Osteocyte (in vitro differentiated cells): ENCODE results near the gene ATP11A. TPM values are rescaled to one million over a fixed set of nuclear protein-coding genes. Genes with fewer than 3 reads are reported as not detected.

Source experiments
- DNase-seq: peaks from one replicate; pipeline ENCODE4 v3.0.0; 2021; ENCODE audit warnings: mixed read lengths; ENCODE audit not compliant: unreplicated experiment; ENCODE audit errors: extremely low spot score
- H3K27ac Mint-ChIP-seq: one replicate; pipeline ENCODE4 v1.8.0; 2021; ENCODE audit warnings: mild to moderate bottlenecking, mixed read lengths; ENCODE audit not compliant: unreplicated experiment
- H3K27me3 Mint-ChIP-seq: one replicate; pipeline ENCODE4 v1.8.0; 2021; ENCODE audit warnings: mixed read lengths; ENCODE audit not compliant: unreplicated experiment
- H3K36me3 Mint-ChIP-seq: one replicate; pipeline ENCODE4 v1.8.0; 2021; ENCODE audit warnings: mixed read lengths; ENCODE audit not compliant: unreplicated experiment
- H3K4me1 Mint-ChIP-seq: one replicate; pipeline ENCODE4 v1.8.0; 2021; ENCODE audit warnings: mixed read lengths; ENCODE audit not compliant: unreplicated experiment
- H3K4me3 Mint-ChIP-seq: one replicate; pipeline ENCODE4 v1.8.0; 2021; ENCODE audit warnings: mild to moderate bottlenecking, moderate library complexity, mixed read lengths; ENCODE audit not compliant: unreplicated experiment
- H3K9me3 Mint-ChIP-seq: one replicate; pipeline ENCODE4 v1.8.0; 2021; ENCODE audit warnings: mixed read lengths; ENCODE audit not compliant: unreplicated experiment
- total RNA-seq: library from RNA; stranded (reverse); gene quantifications from 2 replicates; pipeline ENCODE4 v1.2.1, GENCODE V29; 2021
- TF ChIP-seq, protein P1 (sequence below): fragments of 200-600 bp; sonication (generic); IDR thresholded peaks from 2 replicates; pipeline ENCODE4 v1.5.0; 2021; ENCODE audit warnings: antibody characterized with exemption, mild to moderate bottlenecking, moderate library complexity

Gene ATP11A
- total RNA-seq, 1 donor from 2014 or later, result 15.7 TPM

GRCh38 chr13:112651750-112652511, 37.9 kb upstream of the ATP11A start:
- Mint-ChIP-seq H3K4me3 (no peak overlapping the region), H3K9me3 (no peaks in the 10 kb centered on the region), H3K4me1 (peaks cover 16% of the 10 kb centered on the region), H3K36me3 (no peaks in the 10 kb centered on the region), H3K27me3 (peaks cover 7% of the 10 kb centered on the region), H3K27ac (peak overlapping the region; percentile 11)
- DNase-seq, result no peak
- TF ChIP-seq, protein P1, sequence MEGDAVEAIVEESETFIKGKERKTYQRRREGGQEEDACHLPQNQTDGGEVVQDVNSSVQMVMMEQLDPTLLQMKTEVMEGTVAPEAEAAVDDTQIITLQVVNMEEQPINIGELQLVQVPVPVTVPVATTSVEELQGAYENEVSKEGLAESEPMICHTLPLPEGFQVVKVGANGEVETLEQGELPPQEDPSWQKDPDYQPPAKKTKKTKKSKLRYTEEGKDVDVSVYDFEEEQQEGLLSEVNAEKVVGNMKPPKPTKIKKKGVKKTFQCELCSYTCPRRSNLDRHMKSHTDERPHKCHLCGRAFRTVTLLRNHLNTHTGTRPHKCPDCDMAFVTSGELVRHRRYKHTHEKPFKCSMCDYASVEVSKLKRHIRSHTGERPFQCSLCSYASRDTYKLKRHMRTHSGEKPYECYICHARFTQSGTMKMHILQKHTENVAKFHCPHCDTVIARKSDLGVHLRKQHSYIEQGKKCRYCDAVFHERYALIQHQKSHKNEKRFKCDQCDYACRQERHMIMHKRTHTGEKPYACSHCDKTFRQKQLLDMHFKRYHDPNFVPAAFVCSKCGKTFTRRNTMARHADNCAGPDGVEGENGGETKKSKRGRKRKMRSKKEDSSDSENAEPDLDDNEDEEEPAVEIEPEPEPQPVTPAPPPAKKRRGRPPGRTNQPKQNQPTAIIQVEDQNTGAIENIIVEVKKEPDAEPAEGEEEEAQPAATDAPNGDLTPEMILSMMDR, result no peak

DNA sequence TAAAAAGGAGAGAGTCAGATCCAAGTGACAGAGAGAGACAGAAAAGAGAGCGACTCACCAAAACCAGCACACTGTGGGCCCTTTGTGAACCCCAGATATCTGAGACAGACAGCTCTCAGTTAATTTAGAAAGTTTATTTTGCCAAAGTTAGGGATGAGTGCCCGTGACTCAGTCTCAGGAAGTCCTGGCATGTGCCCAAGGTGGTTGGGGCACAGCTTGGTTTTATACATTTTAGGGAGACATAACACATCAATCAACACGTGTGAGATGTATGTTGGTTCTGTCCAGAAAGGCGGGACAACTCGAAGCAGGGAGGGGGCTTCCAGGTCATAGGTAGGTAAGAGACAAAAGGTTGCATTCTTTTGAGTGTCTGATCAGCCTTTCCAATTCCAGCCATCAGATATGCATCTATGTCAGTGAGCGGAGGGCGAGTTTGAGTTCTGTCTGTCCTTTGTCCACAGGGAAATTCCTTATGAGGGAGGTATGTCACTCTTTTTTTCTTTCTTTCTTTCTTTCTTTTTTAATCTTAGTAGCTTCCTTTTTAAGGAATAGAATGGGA, 37.2 kb upstream of the ATP11A start:
- peaks cover 7% of the 10 kb centered on the region for H3K27me3 Mint-ChIP-seq
- TF ChIP-seq, protein P1, result no peak
- H3K4me1 Mint-ChIP-seq, result peaks cover 16% of the 10 kb centered on the region
- no peaks in the 10 kb centered on the region for H3K36me3 Mint-ChIP-seq
- DNase-seq, result no peak
- no peak overlapping the region for H3K4me3 Mint-ChIP-seq
- no peak overlapping the region for H3K27ac Mint-ChIP-seq
- H3K9me3 Mint-ChIP-seq, result no peaks in the 10 kb centered on the region

GRCh38 chr13:112653071-112653470, 36.8 kb upstream of the ATP11A start:
- H3K9me3 Mint-ChIP-seq, result no peaks in the 10 kb centered on the region
- TF ChIP-seq, protein P1, result no peak
- no peak for DNase-seq
- no peaks in the 10 kb centered on the region for H3K36me3 Mint-ChIP-seq
- H3K27me3 Mint-ChIP-seq, result peaks cover 7% of the 10 kb centered on the region
- no peak overlapping the region for H3K27ac Mint-ChIP-seq
- H3K4me3 Mint-ChIP-seq, result no peak overlapping the region
- peaks cover 17% of the 10 kb centered on the region for H3K4me1 Mint-ChIP-seq

DNA sequence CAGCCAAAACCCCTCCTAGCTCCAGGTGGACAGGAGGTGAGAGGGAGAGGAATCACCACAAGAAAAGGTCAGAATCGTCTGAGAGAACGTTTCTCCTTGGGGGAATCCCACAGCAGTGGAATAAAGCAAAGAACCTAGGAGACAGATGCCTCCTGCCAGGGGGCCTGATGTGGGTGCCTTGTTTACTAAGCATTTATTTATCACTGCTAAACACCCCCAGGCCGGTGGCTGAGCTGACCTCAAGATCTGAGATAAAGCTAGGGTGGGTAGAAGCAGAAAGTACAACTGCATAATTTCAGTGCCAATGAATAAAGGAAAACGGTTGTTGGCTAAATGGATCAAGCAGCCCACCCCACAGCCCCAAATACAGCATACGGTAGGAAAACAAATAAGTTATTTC, 33.9 kb upstream of the ATP11A start:
- no peaks in the 10 kb centered on the region for H3K36me3 Mint-ChIP-seq
- H3K9me3 Mint-ChIP-seq, result no peaks in the 10 kb centered on the region
- no peak overlapping the region for H3K27ac Mint-ChIP-seq
- no peak overlapping the region for H3K4me3 Mint-ChIP-seq
- DNase-seq, result no peak
- TF ChIP-seq, protein P1, result no peak
- H3K27me3 Mint-ChIP-seq, result peaks cover 3% of the 10 kb centered on the region
- H3K4me1 Mint-ChIP-seq, result peaks cover 32% of the 10 kb centered on the region

GRCh38 chr13:112657850-112658445, 31.9 kb upstream of the ATP11A start:
- no peak for DNase-seq
- peaks cover 16% of the 10 kb centered on the region for H3K4me1 Mint-ChIP-seq
- TF ChIP-seq, protein P1, result no peak
- H3K9me3 Mint-ChIP-seq, result peaks cover 4% of the 10 kb centered on the region
- no peak overlapping the region for H3K4me3 Mint-ChIP-seq
- H3K27ac Mint-ChIP-seq, result peak overlapping the region; percentile 55
- H3K36me3 Mint-ChIP-seq, result no peaks in the 10 kb centered on the region
- H3K27me3 Mint-ChIP-seq, result peaks cover 3% of the 10 kb centered on the region
